GM12891 (cell line): ENCODE measurements around the gene MYL6B.

Experiments
- POLR2A ChIP-seq: IDR thresholded peaks from 2 replicates; pipeline ENCODE4 v1.6.1; 2011; ENCODE audit warnings: low read depth, low read length, control low read depth
- POLR2AphosphoS5 ChIP-seq: IDR thresholded peaks from 2 replicates; pipeline ENCODE4 v1.6.1; 2011; ENCODE audit warnings: low read depth, low read length, control low read depth
- POU2F2 ChIP-seq: IDR thresholded peaks from 2 replicates; pipeline ENCODE4 v1.6.1; 2011; ENCODE audit warnings: low read depth, mild to moderate bottlenecking, control low read depth, low read length, moderate library complexity
- SPI1 ChIP-seq: IDR thresholded peaks from 2 replicates; pipeline ENCODE4 v1.6.1; 2011; ENCODE audit warnings: low read depth, low read length, control low read depth
- TAF1 ChIP-seq: IDR thresholded peaks from 2 replicates; pipeline ENCODE4 v1.6.1; 2011; ENCODE audit warnings: low read depth, low read length, control low read depth

- TF ChIP-seq TAF1 (no peak), POLR2A (no peak; the same call in 1 of the 2 replicates), POLR2AphosphoS5 (no peak; the same call in 1 of the 2 replicates), POU2F2 (no peak), SPI1 (no peak)
These were observed 9.4 kb downstream of the MYL6B start for GRCh38 chr12:56161690-56162351.
